ENCODE measurements around the gene GALNT10.

GALNT10 gene

DNA sequence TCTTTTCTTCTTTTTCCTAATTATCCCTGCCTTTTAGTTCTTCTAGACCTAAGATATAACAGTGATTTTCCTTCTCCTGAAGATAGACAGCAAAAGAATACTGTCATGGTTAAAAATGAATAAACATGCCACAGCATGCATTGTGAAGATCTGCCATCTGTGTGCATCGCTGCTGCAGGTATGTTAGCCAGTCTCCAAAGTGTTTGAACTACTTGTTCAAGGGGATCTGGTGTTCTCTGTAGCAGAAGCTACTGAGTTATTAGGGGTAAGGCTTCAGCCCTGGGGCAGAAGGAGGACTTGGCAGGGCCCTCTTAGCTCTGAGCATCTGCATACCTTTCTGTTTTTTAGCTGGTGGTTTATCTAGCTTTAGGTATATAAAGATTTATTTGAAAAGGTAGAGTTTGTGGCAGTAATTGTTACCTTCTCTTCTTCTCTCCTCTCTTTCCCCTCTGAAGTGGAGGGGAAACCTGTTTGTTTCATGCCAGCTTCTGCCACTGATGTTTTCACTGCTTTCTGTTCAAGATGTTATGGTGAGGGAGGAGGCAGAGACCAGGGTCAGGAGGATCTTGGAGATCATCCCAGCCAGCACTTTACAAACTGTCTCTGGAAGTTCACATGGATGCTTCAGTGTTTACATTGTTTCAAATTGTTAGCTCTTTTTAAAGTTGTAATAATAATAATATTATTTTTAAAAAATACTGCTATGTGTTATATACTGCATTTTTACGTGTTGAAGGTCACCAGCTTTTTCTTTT is 25.2 kb downstream of the GALNT10 start:
- H3K4me3 ChIP-seq (replicated peaks; ENCODE audit: low read depth, low read length), result no peak overlapping the region
- TF ChIP-seq, protein P1, sequence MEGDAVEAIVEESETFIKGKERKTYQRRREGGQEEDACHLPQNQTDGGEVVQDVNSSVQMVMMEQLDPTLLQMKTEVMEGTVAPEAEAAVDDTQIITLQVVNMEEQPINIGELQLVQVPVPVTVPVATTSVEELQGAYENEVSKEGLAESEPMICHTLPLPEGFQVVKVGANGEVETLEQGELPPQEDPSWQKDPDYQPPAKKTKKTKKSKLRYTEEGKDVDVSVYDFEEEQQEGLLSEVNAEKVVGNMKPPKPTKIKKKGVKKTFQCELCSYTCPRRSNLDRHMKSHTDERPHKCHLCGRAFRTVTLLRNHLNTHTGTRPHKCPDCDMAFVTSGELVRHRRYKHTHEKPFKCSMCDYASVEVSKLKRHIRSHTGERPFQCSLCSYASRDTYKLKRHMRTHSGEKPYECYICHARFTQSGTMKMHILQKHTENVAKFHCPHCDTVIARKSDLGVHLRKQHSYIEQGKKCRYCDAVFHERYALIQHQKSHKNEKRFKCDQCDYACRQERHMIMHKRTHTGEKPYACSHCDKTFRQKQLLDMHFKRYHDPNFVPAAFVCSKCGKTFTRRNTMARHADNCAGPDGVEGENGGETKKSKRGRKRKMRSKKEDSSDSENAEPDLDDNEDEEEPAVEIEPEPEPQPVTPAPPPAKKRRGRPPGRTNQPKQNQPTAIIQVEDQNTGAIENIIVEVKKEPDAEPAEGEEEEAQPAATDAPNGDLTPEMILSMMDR (IDR thresholded peaks at IDR 0.05; ENCODE audit: insufficient read depth, low read length, poor library complexity, severe bottlenecking), result no peak
- peaks cover 6% of the 10 kb centered on the region for H3K36me3 ChIP-seq (ENCODE audit: control insufficient read depth, insufficient read depth, low read length)
- DNase-seq (ENCODE audit: extremely low read depth, insufficient read length), result no peak
- no peaks in the 10 kb centered on the region for H3K27me3 ChIP-seq (replicated peaks; ENCODE audit: control insufficient read depth, insufficient read depth, low read length)

DNA sequence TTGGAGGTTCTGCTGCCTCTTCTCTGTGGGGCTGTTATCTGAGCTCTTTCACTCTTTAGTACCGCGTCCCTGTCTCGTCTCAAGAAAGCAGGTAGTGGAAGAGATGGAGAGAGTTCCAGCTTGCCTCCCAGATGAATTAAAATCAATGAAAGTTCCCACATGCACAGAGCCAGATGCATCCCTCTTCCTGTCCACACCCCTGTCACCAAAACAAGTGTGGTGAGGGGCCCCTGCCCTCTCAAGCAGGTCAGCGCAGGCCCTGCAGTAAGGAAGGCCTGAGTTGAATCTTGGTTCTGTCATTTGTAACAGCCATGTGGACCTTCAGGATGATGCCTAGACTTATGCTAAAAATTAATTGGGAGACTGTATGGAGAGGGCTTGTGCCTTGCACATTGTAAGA is 26.9 kb downstream of the GALNT10 start:
- DNase-seq (ENCODE audit: extremely low read depth, insufficient read length), result no peak
- TF ChIP-seq, protein P1 (IDR thresholded peaks at IDR 0.05; ENCODE audit: insufficient read depth, low read length, poor library complexity, severe bottlenecking), result no peak
- H3K4me3 ChIP-seq (replicated peaks; ENCODE audit: low read depth, low read length), result no peak overlapping the region
- H3K27me3 ChIP-seq (replicated peaks; ENCODE audit: control insufficient read depth, insufficient read depth, low read length), result no peaks in the 10 kb centered on the region
- peaks cover 5% of the 10 kb centered on the region for H3K36me3 ChIP-seq (ENCODE audit: control insufficient read depth, insufficient read depth, low read length)

DNA sequence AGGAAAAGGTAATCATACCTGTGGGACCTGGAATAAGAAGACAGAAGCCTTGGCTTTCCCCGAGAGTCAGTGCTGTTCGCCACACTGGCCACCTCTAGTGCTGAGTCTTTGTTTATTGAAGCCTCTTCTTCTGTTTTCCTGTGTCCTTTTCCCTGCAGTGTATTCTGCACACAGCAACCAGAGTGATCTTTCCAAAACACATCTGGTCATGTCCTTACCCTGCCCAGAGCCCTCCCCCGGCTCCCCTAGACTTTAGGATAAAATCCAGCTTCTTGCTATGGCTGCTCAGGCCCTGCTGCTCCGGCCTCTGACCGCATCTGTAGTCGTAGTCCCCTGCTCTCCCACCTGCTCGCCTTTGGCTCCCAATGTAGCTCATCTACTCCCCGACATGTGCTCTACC is 28.3 kb downstream of the GALNT10 start:
- TF ChIP-seq, protein P1 (IDR thresholded peaks at IDR 0.05; ENCODE audit: insufficient read depth, low read length, poor library complexity, severe bottlenecking), result no peak
- H3K27me3 ChIP-seq (replicated peaks; ENCODE audit: control insufficient read depth, insufficient read depth, low read length), result no peaks in the 10 kb centered on the region
- H3K36me3 ChIP-seq (ENCODE audit: control insufficient read depth, insufficient read depth, low read length), result peaks cover 5% of the 10 kb centered on the region
- no peak overlapping the region for H3K4me3 ChIP-seq (replicated peaks; ENCODE audit: low read depth, low read length)
- no peak for DNase-seq (ENCODE audit: extremely low read depth, insufficient read length)

DNA sequence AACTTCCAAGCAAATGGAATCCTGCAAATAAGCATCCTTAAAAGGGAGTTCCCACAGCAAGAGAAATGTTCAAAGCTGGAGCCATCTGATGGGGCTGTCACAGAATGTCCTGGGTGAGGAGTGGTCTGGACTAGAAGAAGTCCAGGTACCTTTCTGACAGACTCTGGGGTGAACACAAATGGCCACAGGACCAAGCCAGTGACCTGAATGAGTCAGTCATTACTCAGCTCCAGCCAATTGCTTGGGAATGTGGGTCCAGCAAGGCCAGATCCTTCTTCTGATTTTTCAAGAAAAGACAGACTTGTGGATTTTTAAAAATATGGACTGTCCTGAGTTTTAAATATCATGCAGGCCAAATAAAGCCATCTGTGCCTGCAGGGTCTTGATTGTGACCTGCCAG is 30.1 kb downstream of the GALNT10 start:
- no peaks in the 10 kb centered on the region for H3K27me3 ChIP-seq (replicated peaks; ENCODE audit: control insufficient read depth, insufficient read depth, low read length)
- TF ChIP-seq, protein P1 (IDR thresholded peaks at IDR 0.05; ENCODE audit: insufficient read depth, low read length, poor library complexity, severe bottlenecking), result no peak
- DNase-seq (ENCODE audit: extremely low read depth, insufficient read length), result no peak
- no peak overlapping the region for H3K4me3 ChIP-seq (replicated peaks; ENCODE audit: low read depth, low read length)
- peaks cover 5% of the 10 kb centered on the region for H3K36me3 ChIP-seq (ENCODE audit: control insufficient read depth, insufficient read depth, low read length)

DNA sequence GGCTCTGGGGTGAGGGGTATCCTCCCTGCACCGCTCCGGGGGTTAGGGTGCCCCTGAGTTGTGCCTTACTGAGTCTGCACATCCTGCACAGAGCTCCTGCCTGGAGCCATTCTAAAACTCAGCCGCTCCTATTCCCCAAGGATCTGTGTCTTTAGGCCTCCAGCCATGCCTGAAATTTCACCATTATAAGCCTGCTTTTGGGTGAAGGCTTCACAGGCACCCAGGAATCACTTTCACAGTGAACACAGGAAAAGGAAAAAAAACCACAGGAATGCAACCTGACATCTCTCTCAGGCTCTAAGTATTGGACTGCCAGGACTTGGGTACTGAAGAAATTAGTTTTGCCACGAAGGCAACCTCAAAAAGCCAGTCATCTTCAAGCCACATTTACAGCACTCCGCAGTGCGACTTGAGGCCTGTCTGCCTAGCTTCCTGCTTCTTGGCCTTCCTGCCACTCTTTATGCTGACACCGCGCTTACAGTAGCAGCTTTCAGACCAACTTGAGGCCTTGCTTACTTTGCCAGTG is 30.9 kb downstream of the GALNT10 start:
- TF ChIP-seq, protein P1 (IDR thresholded peaks at IDR 0.05; ENCODE audit: insufficient read depth, low read length, poor library complexity, severe bottlenecking), result no peak
- Histone ChIP-seq H3K36me3 (ENCODE audit: control insufficient read depth, insufficient read depth, low read length) (peaks cover 5% of the 10 kb centered on the region), H3K27me3 (replicated peaks; ENCODE audit: control insufficient read depth, insufficient read depth, low read length) (no peaks in the 10 kb centered on the region), H3K4me3 (replicated peaks; ENCODE audit: low read depth, low read length) (no peak overlapping the region)
- DNase-seq (ENCODE audit: extremely low read depth, insufficient read length), result no peak

Data from GM06990 (cell line).